GM21619 (cell line): ENCODE data around the gene KCNIP3.
"Not testable (repeated sequence)": the region's sequence is repeated elsewhere in the genome, so short reads cannot be mapped to it uniquely, and the experiment has no call there.

Experiments used
- ATAC-seq: cut with Tn5 transposase; IDR thresholded peaks from one replicate; pipeline ENCODE4 v1.9.1; 2021; ENCODE audit not compliant: unreplicated experiment

KCNIP3 gene

DNA sequence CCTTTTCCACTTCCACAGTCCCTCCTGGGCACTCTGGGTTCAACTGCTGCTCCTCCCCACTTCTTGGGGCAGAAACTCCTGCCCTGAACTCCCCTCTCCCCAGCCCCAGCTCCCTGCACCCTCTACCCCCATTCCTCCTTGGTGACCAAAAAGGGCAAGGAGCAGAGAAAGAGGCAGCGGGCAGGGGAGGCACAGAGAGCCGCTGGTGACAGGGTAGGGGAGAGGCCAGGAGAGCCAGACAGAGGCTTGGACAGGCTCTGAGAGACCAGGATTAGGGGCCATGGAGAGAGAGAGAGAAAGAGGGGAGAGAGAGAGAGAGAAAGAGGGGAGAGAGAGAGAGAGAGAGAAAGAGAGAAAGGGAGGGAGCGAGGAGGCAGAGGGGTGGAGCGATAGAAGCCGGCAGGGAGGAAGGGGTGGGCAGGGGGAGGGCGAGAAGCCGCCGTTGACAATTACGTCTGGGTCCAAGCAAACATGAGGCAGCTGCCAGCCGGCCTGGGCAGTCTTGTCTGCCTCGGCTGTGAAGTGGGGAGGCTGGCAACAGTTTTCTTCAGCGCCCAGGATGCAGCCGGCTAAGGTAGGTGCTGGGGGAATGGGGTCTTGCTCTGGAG, at the start of gene KCNIP3:
Gene KCNIP3, plus strand, starts transcription at position 468 of the 608 bp plus-strand sequence. Its CDS starts 92 bp downstream, at position 560.
- no peak for ATAC-seq

DNA sequence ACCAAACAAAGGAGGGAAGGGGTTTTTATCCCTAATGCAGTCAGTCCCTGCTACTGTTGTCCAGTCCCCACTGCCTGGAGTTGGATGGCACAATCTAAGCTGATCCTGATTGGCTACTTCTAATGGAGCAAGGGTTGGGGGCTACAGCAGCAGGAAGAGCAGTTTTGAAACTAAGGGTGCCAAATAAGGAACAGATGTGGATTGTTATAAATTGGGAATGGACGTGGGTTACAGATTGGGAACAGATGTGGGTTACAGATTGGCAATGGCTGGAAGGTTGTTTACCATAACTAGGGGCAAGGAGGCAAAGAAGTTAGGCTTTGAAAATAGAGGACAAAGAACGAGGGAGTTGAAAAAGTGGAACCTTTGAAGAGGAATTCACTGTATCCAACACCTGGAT, 38.9 kb upstream of the KCNIP3 start:
- no peak for ATAC-seq

DNA sequence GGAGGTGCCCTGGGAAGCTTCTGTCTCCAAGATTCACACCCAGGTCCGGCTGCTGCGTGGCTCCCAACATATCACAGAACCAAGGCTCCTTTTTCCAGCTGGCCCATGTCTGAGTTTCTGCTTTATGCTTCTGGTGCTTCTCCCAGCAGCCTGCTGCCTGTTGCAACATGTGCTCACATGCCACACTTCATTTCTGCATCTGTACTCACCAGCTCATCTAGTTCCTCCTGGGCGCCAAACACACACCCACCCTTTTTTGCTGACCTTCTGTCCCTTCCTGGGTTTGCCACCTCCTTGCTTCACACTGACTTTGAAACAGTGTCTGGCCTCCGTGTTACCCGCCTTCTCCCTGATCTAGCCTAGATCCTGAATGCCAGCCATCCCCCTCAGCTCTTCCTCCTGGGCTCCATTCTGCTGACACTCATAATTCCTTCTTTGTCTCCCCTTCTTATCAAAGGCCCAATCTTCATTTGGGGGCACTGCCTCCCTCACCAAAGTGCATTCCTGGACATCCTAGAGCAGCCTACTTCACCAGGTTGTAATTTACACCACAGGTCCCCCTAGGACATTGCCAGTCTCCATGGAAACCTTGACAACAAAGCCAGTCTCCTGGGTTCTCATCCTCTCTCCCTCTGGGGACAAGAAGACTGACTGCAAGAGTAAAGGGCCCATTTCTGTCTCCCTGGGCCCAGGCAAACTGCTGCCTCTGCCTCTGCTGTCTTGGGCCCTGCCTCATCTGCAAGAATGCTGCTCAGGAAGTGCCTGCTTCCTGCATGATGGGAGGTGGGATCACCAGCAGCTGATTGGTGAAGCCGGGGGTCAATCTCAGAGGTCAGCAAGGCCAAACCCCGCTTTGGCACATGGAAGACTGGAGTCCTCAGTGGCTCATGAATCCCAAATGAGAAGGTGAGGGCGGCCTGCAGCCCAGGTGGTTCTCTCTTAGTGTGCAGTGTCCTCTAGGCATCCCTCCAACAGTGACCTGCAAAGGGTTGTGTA, 36.8 kb upstream of the KCNIP3 start:
- ATAC-seq = no peak

DNA sequence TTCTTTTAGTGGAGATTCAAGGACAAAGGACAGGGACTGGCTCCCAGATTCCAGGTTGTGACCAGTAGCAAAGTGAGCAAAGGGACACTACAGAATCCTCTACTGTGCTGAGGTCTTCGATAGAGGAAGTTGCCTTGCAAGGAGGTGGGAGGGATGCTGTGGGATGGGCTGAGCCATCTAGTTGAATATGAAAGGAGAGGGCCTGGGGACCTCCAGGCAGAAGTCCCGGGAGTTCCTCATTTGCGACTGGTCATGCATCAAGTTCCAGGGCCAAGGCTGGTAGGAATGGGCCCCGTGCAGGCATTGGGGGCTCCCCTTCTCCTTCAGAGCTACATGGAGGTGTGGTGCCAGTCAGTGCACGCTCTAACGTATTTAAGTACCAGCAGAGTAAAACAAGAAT, 35.5 kb upstream of the KCNIP3 start:
- ATAC-seq = no peak

DNA sequence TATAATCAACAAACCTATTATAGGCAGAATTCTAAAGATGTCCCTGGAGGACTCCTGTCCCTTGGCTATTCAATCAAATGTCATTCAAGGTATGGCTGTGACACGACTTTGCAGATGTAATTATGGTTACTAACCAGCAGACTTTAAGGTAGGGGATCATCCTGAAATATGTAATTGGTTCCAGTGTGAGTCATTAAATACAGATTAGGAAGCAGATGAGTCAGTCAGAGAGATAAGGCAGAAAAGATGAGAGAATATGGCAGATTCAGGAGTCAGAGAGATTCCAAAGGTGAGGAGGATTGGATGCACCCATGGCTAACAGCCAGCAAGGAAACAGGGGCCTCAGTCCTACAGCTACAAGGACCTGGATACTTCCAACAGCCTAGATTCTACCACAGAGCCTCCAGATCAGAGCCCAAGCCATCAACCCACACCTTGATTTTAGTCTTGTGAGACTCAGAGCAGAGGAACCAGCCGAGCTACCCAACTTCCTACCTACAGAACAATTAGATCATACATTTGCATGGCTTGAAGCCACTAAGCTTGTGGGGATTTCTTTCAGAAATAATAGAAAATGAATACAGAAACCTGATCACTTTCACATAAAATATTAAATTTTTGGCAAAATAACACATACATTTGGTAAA, 34.1 kb upstream of the KCNIP3 start:
- ATAC-seq = no peak

DNA sequence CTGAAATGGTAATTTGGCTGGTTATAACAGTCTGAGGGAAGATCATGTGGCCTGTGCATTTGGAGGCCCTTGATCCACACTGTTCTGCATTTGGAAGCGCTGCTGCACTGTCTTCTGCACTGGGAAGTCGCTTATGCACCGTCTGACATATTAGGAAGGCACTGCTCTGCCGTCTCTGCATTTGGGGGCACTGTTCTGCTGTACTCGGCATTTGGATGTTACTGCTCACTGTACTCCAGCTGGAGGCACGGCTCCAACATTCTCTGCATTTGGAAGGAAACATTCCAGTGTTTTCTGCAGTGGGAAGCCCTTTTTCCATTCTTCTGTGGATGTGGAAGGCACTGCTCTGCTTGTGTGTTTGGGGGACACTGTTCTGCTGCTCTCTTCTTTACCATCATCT, 32.5 kb upstream of the KCNIP3 start:
- no peak for ATAC-seq

DNA sequence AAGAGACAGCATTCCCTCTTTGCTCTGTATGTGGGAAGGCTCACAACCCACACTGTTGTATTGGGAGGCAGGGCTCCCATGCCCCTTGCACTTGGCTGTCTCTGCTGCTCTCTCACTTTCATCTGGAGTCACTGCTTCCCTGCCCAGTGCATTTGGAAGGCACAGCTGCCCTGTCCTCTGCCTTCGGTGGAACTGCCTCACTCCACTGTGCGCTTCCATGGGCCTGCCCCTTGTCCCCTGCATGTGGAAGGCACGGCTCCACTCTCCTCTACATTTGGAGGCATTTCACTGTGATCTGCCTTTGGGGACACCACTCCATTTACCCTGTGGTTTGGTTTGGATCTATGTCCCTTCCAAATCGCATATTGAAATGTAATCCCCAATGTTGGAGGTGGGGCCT, 32.0 kb upstream of the KCNIP3 start:
- ATAC-seq = no peak

DNA sequence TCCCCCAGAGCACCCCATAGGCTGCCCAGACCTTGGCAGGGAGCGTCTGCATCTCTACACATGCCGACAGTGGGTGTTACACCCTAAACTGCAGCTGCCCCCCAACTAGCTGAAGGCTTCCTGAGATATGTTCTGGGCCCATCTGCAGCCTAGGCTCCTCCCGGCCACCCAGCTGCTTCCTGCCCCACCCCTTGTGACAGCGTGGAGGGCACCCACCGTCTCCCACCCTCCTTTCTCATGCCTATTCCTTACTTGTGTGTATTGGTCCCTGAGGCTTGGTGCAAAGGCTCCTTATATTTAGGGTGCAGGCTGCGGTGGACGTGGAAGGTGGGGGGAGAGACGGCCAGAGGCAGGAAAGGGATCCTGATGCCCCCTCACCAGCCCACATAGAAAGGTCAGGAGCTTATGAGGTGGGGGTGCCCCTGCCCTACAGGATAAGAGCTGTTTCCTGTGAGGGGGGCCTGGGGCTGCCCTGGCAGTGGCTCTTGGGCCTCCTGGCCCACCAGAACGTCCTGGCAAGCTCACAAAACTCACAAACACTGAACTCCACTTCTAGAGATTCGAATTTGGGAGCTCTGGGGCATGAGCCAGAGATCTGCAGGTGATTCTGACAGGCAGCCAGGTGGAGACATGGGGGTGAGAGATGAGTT, 30.2 kb upstream of the KCNIP3 start:
- no peak for ATAC-seq

DNA sequence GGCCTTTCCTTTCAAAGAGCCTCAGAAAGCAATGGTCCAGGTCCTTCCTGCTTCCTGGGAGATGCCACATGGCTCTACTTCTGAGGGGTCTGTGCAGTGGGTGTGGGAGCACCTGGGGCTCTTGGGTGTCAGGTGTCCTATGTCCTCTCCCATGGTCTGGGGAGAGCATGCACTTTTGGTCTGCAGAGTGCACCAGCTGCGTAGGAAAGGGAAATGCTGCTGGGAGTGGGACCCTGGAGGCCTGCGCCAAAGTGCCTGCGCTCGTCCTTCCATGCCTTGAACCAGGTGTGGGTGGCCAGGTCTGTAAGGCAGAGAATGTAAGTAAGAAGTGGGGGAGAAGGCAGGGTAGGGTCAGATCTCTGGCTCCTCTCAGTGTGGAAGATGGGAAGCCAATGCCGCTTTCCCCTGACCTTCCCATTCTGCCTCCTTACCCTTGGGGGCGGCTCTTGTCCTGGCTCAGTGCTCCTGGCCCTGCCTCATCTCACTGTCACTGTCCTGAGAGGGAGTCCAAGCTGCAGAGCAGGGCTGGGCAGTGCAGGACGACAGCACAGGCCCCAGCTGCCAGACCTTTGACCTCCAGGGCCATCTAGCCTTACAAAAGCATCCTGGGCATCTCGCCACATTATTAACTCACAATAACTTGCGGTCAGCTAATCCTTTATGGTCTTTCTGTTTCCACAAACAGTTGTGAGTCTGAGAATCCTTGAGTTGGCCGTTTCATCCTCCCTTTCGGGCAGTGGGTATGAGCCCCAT, 29.5 kb upstream of the KCNIP3 start:
- no peak for ATAC-seq

DNA sequence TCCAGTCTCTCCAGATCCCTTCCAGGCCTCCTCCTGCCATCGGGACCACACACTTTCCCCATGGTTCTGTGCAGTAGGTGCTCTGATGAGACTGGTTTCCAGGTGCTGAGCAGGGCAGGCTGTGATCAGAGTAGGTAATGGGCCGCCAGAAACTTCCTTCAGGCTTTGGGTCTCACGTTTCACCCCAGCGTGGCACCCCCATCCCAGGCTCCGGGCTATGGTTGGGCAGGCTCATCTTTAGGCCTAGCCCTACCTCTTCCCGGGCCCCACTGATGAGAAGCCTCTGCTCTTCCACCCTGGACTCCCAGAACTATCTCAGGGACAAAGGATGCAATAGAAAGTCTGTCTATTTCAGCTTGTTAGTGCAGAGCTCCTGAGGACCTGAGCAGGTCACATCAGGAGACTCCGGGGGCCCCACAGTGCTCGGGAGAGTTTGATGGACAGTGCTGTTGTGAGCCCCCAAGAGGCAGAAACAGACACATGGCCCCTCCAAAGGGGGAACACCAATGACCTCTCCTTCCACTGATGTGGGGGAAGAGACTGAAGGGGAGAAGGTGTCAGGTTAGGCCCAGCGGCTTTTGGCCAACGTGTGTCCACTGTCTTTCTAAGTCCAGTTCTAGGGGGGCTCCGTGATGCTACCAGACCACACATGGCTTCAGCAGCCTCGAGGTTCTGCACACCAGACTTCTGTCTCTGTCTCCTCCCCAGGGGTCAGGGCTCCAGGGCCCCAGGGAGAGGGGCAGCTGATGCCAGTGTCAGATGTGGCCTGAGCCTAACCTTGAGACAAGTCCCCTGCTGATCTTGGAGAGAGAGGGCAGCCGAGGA, 28.7 kb upstream of the KCNIP3 start:
- no peak for ATAC-seq

DNA sequence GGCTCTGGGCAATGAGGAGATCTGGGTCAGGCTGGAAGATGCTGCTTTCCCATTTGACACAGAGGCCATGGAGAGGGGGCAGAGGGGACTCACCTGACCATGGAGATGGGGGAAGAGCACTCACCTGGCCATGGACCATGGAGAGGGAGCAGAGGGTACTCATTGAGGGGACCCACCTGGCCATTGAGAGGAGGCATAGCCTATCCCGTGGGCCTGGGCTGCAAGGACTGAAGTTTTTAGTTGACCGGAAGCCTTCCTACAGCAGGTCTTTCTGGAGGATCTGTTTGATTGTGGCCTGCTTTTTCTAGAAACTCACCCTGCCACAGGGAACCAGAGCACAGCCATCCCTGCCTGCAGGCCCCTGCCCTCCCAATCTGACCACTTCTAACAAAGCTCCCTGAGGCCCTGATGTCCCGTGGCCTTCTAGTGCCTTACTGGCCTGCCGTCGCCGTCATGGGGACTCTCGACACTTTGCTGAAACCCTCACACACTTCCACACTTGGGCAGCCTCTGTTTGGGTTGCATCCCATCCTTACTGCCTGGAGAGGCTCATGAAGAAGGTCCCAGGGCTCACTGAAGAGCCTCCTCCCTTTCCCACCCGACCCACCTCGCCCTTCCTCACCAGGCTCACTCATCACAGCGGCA, 28.0 kb upstream of the KCNIP3 start:
- no peak for ATAC-seq

DNA sequence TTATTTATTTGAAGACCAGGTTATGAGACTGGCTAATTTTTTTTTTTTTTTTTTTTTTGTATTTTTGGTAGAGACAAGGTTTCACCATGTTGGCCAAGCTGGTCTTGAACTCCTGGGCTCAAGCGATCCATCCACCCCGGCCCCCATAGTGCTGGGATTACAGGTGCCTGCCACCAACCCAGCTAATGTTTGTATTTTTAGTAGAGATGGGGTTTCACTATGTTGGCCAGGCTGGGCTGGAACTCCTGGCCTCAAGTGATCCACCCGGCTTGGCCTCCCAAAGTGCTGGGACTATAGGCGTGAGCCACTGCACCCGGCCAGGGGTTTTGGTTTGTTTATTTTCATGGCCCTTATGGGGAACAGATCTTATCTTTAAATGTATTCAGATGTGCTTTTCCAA, 27.4 kb upstream of the KCNIP3 start:
- ATAC-seq = not testable (repeated sequence)

DNA sequence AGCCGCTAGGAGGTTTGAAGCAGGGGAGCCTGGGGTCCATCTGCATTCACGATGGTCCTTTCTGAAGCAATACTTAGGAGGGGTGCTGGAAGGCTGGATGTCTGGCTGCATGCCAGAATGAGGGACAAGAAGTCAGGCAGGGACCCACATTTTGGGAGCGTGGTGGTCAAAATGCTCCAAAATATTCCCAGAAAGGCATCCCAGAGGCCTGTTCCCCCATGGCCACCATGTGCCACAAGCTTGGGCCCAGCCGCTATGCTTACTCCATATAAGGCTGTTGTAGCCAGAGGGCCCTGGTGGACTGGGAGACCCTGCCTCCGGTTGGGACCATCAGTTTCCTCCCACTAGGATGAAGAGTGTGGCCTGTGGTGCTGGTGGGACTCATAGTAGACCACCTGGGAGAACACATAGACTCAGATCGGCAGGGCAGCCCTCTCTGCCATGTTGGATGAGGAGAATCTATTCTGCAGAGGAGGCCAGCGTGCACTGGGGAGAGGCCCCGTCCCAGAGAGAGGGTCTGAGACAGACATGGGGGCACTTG, 26.5 kb upstream of the KCNIP3 start:
- no peak for ATAC-seq

DNA sequence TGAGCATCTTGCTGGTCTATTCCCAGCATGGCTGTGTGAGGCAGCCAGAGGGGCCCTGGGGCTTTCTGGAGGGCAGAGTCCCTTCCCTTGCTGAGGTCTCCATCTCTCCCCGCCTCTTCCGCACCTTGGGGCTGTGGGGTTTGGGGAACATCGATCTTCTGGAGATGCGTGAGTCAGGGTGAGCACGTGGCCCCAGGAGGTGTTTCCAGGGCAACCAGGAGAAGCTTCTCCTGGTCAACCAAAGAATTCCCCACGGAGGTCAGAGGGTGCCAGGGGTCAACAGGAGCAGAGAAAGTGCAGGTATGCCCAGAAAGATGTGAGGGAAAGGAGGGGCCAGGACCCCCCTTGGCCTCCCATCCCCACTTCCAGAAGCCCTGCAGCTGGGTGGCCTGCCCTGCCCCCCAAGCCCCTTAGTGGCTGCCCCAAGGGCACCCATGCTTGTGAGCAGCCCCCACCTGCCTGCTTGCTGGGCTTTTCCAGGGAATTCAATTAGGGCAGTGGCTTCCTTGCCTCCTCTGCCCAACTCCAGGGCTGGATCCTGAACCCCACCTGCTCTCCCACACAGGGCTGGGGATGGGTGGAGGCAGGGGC, 25.7 kb upstream of the KCNIP3 start:
- ATAC-seq = no peak

DNA sequence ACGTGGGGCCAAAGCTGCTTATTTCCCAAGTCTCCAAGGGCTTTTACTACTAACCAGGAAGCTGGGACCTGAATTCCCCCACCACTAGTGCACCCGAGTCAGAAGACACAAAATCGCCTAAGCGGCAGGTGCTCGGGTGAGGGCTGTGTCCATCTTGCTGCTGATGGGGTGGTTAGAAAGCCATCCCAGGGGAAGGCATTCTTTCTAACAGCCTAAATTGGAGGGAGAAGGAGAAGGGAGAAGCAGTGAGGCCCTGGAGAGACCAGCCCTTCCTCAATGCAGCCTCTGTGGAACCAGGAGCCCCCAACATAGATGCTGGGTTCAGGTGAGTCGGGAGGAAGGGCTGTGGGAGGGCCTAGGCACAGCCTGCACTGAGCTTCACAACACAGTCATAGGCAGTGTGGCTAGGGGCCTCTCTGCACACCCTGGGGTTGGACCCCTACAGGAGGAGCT, 24.8 kb upstream of the KCNIP3 start:
- no peak for ATAC-seq

DNA sequence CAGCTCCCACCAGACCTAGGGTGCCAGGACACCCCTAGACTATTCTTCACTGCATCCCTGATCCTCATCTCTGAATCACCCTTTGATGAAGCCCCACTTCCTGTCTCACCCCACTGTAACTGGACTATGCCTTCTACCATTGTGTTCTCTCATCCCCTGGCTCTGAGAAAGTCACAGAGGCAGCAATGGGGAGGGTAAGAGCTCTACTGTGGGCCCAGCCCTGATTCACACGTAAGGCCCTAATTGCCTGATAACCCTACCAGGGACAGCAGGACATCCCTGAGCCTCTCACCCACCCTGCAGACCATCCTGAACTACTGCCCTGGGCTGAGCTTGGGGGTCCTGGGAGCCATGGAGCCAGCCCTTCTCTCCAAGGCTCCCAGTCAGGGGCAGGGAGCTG, 24.4 kb upstream of the KCNIP3 start:
- no peak for ATAC-seq

DNA sequence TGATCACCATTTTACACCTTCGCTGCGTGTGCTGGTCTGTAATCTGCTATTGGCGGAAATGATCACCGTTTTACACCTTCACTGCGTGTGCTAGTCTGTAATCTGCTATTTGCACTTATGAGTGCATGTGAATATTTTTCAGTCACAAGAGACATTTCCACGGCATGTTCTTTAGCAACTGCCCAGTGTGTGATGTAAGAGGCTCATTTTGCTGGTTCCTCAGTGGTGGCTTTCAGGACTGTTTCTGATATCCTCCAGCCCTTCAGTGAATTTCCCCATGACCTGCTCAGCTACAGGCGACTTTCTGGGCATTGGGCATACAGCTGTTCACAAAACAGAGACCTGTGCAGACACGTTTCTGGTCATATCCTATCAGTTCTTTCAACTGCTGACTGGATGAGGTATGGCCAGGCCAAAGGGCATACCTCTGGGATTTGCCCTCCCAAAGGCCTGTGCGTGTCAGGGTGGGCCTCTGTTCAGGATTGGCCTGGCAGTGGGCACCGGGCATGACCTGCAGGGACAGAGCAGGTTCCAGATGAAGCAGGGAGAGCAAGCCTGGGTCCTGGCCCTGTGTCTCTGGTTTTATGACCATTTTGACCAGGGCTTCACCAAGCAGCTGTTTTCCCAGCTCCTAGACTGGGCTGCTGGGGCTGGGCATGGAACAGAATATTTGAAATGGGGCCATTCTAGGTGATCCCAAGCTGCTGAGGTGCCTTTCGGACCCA, 23.4 kb upstream of the KCNIP3 start:
- no peak for ATAC-seq
